NCI-H524 treated with DMSO at 0.1 percent for 48 hours (cell line): ENCODE results near the gene SH3GL1.

ENCODE experiments used
- DNase-seq: peaks from one replicate; lab custom pipeline; 2025; lab: John Stamatoyannopoulos, UW

Gene SH3GL1, protein sequence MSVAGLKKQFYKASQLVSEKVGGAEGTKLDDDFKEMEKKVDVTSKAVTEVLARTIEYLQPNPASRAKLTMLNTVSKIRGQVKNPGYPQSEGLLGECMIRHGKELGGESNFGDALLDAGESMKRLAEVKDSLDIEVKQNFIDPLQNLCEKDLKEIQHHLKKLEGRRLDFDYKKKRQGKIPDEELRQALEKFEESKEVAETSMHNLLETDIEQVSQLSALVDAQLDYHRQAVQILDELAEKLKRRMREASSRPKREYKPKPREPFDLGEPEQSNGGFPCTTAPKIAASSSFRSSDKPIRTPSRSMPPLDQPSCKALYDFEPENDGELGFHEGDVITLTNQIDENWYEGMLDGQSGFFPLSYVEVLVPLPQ

DNA sequence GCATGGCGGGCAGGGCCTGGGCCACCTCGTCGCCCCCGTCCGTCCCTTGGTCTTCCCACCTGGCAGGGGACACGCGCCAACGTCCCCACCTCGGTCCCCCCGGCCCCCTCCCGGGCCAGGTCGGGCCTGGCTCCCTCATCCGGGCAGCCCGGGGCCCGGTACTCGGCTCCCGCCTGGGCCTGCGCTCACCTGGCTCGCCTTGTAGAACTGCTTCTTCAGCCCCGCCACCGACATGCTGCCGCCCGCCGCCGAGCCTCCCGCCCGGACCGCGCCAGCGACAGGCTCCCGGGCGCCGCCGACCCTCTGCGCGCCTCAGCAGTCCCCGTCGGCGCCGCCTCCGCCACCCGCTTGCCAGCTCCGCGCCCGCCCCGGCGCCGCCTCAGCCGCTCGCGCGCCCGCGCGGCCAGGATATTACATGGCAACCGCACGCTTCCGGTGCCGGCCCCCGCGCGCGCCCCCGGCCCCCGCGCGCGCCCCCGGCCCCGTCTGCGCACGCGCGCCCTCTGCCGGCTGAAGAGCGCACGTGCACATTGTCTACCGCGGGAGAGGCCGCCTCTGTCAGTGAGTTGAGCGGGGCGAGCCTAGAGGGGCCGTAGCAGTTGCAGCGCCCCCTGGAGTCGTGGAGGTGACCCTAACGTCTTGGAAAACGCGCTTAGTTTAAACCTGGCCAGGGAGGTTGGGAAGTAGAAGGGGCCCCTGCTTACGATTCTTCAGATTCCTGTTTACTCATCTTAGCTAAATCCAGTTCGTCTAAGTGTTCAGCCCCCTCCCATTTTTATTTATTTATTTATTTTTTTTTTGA is at the start of gene SH3GL1:
SH3GL1 (minus strand) TSS at position 413 of the 802 bp plus-strand sequence; CDS start at position 234, 179 bp downstream.
- DNase-seq = peak; percentile 68

DNA sequence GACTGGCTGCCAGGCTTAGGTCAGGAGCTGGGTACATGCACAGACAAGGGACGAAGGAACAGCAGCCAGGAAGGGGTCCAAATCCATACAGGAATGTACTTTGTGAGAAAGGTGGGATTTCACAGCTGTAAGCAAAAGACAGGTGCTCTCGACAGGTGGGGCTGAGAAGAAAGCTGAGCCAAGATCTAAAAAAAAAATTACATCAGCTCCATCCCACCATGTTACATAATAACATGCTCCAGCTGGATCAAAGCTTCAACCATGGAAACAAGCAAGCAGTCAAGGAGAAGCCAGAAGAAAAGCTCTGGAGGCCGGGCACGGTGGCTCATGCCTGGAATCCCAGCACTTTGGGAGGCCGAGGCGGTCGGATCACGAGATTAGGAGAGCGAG is 49.3 kb upstream of the SH3GL1 start:
- no peak for DNase-seq

DNA sequence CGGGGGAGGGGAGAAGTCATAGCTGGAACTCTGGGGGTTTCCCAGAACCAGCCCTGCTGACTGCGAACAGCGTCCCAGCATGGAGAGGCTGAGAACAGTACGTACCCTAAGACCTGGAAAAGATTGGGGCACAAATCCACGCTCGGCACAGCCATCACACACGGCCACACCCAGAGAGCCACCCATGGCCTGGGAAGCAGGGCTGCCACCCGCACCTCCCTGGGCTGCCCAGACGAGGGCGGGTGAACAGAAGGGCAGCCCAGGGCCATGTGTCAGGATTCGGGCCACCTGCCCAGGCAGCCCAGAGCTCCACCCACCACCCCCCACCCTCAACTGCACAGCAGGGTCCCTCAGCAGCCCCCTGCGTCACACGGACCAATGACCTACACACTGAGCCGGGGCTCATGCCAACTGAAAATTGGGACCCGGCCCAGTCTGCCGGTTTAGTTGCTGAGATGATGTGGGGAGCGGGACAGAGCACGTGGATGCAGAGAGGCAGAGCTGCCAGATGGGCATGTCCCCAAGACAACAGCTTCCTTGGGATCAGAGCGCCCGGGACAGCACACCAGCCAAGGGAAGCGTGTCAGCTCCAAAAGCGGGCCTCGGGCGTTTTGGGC is 48.8 kb upstream of the SH3GL1 start:
- DNase-seq = peak; percentile 44

DNA sequence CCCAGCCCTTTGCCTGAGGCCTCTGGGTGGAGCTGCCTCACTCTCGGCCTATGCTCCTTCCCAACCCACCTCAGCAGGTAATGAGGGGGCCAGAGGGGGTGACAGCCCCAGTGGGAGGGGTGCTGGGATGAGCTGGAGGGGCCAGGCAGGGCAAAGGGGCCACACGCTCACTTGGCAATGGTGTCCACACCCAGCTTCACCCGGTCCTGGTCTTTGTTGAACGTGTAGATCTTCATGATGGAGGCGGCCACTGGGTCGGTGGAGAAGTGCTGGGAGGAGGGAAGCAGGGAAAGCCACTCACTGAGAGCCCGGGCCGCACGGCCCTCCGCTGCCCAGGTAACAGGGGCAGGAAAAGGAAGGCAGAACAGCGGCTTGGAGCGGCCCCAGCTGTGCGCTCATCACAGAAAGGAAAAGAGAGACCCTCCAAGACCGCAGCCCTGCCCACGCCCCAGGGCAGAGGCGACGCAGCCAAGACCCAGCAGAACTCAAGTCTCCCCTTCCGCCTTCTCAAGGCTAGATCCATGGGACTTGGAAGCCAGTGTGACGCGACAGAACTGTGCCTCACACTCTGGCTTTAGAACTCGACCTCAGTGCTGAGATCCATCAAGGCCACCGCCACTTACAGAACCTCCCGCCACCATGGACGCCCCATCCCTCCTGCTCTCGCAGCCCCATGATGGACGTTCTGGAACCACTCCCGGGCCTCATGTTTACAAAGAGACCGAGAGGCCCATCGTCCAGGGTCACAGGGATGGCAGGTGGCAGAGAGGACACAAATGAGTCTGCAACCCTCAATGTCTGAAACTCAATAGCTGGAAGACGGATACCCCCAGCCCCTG is 48.0 kb upstream of the SH3GL1 start:
- DNase-seq = no peak

DNA sequence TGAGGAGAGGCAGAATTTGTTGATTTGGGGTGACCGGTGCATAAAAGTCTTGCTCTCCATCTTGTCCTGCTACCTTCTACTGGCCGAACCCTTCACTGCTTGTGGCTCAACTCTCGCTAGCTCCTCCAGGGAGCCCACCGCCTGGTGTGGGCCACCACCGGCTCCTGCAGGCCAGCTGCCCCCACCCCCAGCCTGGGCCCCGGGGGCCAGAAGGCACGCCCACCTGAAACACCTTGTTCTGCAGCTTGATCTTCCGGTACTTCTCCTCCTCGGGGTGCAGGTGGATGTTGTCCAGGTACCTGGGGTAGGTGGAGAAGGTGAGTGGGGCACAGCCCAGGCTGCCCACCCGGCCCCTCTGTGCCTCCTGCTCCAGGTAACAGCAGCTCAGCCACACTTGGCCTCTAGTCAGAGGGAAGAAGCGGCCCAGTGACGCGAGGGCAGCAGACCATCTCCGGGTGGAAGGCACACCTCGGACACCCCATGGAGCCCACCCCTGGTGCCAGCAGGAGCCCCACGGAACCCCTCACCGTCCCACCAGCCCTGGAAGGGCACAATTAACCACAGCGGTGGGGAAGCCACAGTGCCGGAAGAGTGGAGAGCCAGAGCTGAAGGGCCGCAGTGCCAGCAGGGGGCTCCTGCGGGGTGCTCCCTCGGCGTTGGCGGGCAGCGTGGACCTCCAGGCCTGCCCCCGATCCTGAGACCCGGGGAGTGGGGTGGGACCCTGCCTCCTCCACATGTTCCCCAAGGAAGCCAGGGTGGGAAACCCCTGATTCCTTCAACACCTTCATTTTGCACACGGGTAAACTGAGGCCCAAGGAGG is 47.2 kb upstream of the SH3GL1 start:
- no peak for DNase-seq

DNA sequence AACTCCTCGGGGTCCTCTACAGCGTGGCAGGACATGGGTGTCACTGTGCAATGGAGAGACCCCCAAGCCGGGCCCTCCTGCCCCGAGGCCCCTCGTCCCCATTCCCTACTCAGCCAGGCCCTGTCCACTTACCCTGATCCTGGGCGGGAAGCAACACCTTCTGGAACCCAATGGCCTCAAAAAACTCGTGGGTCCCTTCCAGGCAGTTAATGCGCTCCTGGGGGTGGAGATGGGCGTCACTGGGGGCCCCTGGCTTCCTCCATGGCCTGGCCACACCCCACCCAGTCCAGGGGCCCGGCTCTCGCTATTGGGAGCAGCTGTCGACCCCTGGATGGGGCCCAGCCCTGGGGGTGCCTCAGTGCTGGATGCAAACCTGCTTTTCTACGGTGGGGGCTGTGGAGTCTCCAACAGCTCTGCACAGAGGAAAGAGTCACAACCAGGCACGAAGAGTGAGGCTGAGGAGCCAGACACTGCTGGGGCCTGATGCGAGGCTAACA is 46.4 kb upstream of the SH3GL1 start:
- DNase-seq = no peak

DNA sequence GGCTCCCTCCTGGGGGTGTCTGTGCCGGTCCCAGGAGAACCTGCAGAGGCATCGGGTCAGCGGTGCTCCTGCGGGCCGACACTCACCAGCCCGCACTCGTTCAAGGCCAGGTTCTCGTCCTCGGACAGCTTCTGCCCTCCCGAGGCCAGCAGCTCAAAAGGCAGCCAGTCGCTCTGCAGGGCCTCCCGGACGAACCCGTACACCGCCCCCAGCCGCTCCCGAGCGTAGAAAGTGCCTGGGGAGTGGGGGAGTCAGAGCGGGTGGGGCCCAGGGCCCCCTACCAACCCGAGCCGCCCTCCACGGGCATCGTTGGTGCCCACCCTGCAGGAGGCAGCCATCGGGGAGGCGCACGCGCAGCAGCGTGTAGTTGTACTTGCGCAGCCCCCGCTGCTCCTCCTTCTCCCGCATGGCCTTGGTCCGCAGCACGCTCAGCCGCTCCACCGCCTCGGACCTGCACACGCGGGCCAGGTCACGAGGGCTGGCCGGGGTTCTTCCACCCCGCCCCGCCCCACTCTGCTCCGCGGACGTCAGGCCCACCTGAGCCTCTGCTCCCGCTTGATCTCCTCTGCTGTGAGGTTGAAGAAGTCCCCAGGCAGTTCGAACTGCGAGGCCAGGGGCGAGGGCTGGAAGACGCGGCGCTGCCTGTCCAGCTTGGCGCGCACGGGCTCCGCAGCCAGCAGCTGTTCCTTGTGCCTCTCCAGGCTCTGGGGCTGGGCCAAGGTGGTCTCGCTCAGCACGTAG is 45.8 kb upstream of the SH3GL1 start:
- DNase-seq = no peak

DNA sequence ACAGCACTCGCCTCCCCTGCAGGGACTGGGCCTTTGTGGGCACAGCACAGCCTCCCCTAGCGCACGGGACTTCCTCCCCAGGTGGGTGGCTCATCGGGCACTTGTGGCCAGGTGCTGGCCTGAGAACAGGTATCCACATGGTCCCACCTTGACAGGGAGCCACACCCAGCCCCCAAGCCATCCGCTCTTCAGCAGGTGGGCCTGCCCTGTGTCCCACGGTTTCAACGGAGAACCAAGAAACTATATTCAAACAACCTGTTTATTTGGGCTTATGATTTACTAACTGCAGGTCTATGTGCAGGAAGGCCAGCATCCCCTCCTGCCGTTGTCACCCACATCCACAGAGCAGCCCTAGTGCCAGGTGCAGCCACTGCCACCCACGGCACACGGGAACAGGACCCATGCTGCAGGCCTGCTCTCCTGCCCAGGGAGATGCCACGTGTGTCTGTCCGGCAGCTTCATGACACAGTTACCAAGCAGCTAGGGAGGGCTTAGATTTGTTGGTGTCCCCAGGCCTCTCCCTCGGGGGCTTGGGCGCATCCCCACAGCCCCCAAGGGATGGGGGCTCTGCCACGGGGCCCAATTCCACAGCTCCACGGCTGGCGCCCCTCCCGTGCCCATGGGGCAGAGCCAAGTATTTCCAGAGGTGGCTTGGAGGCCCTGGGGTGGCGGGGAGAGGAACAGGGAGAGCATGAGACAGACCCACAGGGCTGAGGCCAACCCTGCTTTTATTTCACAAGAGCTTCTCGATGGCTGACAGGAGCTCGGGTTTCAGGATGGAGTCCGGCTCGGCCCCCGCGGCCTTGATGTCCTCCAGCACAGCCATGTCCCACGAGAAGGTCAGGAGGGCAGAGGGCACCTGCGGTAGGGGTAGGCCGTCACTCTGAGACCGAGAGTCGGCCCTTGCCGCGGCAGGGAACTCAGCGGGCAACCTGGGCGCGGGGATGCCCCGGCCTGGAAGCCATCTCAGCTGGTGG is 44.7 kb upstream of the SH3GL1 start:
- no peak for DNase-seq

DNA sequence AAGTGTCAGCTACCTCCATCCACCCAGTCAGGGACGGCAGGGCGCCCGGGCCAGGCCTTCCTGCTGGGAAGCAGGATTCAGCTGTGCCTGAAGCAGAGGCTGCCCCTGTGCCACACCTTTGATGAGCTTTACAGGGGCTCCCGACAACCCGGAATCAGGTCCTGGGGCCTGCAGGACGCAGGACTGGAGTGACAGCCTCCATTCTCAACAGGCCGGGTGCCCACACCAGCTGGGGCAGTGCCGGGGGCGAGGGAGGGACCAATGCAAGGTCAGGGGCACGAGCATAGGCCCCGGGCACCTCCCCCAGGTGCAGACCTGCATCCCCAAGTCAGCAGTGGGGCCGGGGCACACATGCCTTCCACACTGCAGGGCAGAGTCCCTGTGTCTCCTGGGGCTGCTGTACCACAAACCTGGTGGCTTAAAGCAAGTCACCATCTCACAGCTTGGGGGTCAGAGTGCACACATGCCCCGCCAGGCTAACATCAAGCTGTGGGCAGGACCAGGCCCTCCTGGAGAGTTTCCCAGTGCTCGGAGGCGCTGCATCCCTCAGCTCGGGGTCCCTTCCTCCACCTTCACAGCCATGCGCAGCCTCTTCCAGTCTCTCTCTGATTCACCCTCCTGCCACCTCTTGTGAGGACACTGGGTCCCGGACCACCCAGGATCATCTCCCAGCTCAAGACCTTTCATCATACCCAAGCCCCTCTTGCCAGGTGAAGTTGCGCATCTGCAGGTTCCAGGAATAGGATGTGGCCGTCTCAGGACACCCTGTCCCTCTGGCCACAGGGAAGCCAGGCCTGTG is 43.8 kb upstream of the SH3GL1 start:
- no peak for DNase-seq

DNA sequence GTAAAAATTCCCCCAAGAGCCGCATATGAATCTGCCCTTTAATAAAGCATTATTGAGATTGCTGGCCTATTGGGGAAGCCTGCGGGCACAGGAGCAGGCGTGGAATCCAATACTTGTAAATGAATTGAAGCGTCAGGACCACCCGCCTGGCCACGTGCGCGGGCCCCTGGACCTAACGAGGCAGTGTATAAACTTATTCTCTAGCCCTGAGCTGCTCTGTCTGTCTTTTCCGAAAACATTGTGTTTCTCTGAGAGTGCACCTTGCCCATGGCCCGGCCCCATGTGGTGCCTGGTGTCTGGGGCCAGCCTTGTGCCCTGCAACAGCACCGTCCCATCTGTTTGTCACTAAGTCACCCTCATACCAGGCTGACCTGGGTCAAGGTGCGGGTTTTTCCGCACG is 42.8 kb upstream of the SH3GL1 start:
- DNase-seq = no peak

DNA sequence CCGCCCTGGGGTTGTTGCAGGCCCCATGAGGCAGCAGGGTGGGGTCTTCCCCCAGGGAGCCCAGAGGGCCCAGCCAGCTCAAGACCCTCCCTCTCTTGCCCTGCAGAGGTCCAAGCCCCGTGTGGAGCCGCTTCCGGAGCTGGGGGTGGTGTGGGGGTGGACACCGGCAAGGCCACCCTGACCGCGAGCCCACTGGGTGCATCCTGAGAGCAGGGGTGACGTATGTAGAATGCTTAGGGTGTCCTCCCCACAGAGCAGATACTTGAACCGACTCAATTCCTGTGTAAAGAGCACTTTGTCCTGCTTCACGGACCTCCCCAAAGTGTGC is 42.4 kb upstream of the SH3GL1 start:
- no peak for DNase-seq

DNA sequence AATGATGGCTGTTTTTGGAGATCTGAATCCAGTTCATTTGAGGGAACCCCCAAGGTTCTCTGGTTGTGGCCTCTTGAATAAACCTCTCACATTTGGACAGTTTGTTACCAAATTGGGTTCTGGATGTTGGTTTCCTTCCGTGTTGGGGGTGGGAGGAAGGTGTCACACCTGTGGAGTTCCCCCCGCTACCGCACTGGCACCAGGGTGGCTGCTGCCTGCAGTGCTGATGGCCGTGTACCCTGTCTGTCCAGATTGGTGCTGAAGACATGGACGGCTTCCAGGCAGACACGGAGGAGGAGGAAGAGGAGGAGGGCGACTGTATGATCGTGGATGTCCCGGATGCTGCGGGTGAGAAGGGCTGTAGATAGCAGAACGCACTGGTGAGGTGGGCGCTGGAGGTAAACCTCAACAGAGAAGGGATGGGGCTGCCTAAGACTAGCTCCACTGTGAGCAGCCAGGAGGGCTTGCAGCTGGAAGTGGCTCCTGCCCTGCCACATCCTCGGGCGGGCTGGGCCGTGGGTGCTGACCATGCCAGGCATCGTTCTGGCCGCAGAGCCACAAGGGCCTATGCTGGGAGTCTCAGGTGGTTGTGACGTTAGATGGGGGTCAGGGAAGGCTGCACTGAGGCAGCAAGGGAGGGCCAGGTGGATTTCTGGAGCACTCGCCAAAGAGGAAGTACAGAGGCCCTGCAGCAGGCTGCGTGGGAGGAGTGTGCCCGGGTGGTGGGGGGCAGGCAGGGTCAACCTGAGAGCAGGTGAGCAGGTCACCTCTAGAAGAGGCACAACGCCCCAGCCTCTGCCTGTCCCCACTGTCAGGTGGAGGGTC is 41.9 kb upstream of the SH3GL1 start:
- DNase-seq = no peak

DNA sequence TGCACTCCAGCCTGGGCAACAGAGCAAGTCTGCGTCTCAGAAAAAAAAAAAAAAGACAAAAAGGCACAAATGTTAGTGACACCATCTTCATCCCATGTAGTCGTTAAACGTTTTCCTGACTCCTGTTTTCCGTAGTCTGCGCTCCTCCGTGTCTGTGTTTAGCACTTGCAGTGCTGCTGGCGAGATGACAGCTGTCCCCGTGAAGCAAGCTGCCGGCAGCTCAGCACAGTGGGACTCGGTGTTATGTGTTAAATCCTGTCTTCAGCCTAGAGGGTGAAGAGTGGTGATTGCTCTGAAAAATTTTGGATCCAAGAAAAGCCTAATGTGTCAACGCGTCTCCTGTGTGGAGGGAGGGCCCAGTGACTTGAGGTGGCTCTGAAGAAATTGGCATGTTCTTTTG is 38.9 kb upstream of the SH3GL1 start:
- no peak for DNase-seq

DNA sequence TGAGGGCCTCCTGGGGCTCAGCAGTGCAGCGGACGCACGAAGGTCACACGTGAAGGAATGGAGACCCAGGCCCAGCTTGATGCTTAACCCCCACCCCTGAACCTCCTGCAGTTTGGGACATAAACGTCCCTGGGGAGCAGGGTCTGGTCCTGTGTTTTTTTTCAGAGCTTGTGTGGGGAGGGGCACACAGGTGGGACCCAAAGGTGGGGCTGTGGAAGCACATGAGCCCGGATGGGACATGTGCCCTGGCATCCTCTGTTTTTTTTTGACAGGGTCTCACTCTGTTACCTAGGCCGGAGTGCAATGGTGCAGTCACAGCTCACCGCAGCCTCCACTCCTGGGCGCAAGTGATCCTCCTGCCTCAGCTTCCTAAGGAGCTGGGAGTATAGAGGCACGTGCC is 36.8 kb upstream of the SH3GL1 start:
- DNase-seq = no peak

DNA sequence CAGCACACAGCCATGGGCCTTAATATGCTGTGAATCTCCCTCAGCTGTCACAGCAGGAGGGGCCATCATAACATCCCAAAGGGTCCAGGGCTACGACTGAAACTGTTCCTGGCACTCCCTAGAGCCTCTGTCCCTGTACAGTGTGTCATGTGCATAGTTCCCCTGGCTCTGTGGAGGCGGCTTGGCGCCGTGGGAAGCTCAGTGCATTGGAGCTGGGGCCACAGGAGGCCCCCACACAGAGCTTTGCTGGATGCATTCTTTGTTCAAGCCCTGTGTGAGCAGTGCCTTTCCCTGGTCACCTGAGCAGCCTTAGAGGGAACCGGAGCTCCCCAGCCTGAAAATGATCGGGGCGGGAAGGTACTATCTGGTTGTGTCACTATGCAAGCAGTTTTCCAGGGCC is 35.9 kb upstream of the SH3GL1 start:
- DNase-seq = no peak

DNA sequence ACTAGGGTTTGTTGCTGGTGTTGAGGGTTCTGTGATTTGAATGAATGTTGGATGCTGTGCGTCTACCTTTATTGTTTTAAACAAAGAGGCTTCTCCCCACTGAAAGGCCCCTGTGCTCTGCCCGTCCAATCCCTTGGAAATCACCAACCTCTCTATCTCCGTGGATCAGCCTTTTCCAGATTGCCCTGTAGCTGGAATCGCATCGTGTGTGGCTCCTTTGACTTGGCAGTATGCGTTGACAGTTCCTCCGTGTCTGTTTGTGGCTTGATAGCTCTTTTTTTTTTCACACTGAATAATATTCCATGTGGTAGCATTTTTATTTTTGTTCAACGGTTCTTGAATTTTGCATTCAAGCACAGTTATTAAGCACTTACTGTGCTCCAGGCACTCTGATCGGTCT is 34.0 kb upstream of the SH3GL1 start:
- DNase-seq = no peak

DNA sequence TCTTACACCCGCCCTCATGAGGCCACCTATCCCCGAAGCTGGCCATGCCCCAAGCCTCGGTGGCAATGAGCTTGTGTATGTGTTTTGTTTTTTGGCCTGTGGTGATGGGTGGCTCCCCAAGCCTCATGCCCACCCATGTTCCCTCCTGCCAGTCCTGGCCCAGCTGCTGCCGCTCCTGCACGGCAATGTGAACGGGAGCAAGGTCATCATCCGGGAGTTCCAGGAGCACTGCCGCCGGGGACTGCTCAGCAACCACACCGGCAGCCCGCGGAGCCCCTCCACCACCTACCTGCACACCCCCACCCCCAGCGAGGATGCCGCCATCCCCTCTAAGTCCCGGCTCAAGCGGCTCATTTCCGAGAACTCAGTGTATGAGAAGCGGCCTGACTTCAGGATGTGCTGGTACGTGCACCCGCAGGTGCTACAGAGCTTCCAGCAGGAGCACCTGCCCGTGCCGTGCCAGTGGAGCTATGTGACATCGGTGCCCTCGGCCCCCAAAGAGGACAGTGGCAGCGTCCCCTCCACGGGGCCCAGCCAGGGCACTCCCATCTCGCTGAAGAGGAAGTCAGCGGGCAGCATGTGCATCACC is 32.7 kb upstream of the SH3GL1 start:
- no peak for DNase-seq
